HG03135 (cell line): ENCODE measurements around the gene ARHGAP9.
"Not testable (repeated sequence)": the region's sequence is repeated elsewhere in the genome, so short reads cannot be mapped to it uniquely, and the experiment has no call there.

ENCODE experiments used
- ATAC-seq: cut with Tn5 transposase; IDR thresholded peaks from one replicate; pipeline ENCODE4 v1.9.1; 2021; ENCODE audit warnings: mild to moderate bottlenecking, moderate library complexity; ENCODE audit not compliant: unreplicated experiment

ARHGAP9 gene

GRCh38 chr12:57517718-57518117 is 38.1 kb upstream of the ARHGAP9 start:
- not testable (repeated sequence) for ATAC-seq

- no peak for ATAC-seq
Observed at GRCh38 chr12:57517187-57517586, 37.5 kb upstream of the ARHGAP9 start.

GRCh38 chr12:57516617-57517153 is 37.0 kb upstream of the ARHGAP9 start:
- ATAC-seq, result no peak

DNA sequence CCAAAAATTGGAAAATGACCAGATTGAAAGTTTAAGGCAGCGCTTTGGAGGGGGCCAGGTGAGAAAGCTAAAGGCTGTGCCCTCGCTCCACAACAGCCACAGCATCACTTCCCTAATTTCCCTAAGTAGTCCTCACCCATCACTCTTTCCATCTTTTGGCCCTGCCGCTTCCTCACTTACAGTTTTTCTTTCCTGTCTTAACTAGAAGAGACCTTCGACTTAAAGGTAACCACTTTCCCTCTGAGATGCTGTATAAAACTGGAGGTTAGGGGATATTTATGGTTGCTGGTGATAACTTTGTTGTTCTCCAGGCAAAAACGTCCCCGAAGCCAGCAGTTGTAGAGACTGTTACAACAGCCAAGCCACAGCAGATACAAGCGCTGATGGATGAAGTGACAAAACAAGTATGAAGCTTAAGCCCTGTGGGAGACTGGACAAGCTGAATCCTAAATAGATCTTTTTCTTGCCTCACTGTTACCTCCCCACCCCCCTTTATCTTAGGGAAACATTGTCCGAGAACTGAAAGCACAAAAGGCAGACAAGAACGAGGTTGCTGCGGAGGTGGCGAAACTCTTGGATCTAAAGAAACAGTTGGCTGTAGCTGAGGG is 36.4 kb upstream of the ARHGAP9 start:
- ATAC-seq, result no peak

GRCh38 chr12:57515408-57515933 is 35.8 kb upstream of the ARHGAP9 start:
- no peak for ATAC-seq

GRCh38 chr12:57514720-57515407 is 35.2 kb upstream of the ARHGAP9 start:
- ATAC-seq, result no peak

- not testable (repeated sequence) for ATAC-seq
Observed at GRCh38 chr12:57514246-57514645, 34.6 kb upstream of the ARHGAP9 start.

DNA sequence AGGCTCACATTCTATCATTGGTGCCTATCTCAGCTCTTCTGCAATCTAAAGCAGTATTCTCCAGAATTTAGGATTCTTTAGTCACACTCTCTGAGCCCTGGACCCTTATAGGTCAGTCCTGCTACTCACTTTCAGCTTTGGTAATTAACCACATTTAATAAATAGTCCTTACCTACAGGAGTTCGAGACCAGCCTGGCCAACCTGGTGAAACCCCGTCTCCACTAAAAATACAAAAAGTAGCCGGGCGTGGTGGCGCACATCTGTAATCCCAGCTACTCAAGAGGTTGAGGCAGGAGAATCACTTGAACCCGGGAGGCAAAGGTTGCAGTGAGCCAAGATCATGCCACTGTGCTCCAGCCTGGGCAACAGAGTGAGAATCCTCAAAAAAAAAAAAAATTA is 34.0 kb upstream of the ARHGAP9 start:
- not testable (repeated sequence) for ATAC-seq

DNA sequence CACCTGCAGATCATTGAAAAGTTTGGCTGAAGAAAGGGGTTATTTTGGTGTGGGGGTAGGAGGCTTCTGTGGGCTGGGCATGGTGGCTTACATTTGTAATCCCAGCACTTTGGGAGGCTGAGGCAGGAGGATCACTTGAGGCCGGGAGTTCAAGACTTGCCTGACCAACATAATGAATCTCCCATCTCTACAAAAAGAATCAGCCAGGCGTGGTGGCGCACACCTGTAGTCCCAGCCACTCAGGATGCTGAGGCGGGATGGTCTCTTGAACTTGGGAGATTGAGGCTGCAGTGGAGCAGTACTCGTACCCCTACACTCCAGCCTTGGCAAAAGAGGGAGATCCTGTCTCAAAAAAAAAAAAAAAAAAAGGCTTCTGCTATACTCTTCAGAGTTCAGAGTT is 33.6 kb upstream of the ARHGAP9 start:
- ATAC-seq, result no peak

GRCh38 chr12:57512665-57513064 is 33.0 kb upstream of the ARHGAP9 start:
- no peak for ATAC-seq

DNA sequence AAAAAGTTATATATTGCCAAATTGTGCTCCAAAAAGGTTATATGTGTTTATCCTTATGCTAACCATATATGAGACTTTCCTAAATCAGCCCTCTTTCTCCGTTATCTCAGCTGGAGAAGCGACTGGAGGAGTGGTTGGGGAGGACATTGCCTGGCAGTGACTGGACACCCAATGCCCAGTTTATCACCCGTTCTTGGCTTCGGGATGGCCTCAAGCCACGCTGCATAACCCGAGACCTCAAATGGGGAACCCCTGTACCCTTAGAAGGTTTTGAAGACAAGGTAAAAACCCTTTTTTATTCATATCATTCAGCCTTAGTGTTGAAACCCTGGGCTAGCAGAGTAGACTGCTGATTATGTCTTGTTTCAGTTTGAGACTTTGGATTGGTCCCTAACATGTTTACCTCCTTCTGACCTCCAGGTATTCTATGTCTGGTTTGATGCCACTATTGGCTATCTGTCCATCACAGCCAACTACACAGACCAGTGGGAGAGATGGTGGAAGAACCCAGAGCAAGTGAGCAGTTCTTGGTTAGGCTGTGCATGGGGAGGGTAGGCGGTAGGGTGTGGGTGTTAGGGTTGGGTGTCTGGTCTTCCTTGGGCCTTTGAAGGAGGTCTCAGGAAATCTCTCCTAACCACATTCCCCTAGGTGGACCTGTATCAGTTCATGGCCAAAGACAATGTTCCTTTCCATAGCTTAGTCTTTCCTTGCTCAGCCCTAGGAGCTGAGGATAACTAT is 32.1 kb upstream of the ARHGAP9 start:
- ATAC-seq, result no peak

GRCh38 chr12:57511161-57511560 is 31.5 kb upstream of the ARHGAP9 start:
- ATAC-seq, result no peak

GRCh38 chr12:57507796-57508195 is 28.1 kb upstream of the ARHGAP9 start:
- not testable (repeated sequence) for ATAC-seq

DNA sequence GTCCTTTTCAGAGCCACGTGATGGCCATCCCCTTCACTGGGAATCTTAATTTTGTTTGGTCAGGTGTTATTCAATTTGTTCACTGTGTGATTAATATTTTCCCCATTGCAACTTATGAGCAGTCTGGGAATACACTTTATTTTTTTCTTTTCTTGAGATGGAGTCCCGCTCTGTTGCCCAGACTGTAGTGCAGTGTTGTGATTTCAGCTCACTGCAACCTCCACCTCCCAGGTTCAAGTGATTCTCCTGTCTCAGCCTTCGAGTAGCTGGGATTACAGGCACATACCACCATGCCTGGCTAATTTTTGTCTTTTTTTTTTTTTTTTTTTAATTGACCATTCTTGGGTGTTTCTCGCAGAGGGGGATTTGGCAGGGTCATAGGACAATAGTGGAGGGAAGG is 26.9 kb upstream of the ARHGAP9 start:
- not testable (repeated sequence) for ATAC-seq

DNA sequence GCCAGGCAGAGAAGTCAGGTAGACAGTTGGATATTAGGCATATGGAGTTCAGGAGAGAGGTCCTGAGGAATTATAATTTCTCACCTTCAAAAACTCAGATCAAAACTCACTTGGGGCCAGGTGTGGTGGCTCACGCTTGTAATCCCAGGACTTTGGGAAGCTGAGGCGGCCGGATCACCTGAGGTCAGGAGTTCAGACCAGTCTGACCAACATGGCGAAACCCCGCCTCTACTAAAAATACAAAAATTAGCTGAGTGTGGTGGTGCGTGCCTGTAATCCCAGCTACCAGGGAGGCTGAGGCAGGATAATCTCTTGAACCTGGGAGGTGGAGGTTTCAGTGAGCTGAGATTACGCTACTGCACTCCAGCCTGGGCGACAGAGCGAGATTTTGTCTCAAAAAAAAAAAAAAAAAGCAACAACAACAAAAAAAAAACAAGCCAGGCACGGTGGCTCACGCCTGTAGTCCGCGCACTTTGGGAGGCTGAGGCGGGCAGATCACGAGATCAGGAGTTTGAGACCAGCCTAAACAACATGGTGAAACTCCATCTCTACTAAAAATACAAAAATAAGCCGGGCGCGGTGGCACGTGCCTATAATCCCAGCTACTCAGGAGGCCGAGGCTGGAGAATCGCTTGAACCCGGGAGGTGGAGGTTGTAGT is 22.8 kb upstream of the ARHGAP9 start:
- ATAC-seq, result not testable (repeated sequence)

- no peak for ATAC-seq
Observed at GRCh38 chr12:57500213-57500612, 20.5 kb upstream of the ARHGAP9 start.

GRCh38 chr12:57498571-57498970 is 18.9 kb upstream of the ARHGAP9 start:
- ATAC-seq, result no peak

DNA sequence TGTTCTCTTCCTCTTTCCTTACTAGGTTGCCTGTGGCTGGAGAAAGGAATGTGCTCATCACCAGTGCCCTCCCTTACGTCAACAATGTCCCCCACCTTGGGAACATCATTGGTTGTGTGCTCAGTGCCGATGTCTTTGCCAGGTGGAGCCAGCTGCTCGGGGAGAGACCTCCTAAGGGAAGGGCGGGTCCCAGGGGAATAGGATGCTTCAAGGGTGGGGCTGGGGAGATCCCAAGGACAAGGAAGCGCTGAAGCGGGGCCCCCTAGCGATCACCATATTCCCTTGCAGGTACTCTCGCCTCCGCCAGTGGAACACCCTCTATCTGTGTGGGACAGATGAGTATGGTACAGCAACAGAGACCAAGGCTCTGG is 18.5 kb upstream of the ARHGAP9 start:
- no peak for ATAC-seq

GRCh38 chr12:57497223-57498131 is 17.8 kb upstream of the ARHGAP9 start:
- no peak for ATAC-seq

DNA sequence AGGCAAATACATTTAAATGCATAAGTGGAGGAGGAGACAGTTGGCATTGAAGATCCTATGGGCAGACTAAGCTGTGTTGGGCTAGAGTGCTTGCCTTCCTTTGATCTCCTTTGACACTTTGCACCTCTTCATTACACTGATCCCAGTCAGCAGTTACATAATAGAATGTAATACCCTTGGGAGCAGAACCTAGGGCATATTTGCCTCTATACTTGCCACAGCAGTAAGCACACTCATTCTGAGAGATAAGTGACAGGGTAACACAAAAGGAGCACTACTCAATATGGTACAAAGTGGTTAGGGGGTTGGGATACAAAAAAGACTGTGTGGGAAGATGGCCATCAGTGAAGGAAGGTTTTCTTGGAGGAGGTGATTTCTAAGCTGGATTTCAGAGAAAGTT is 17.2 kb upstream of the ARHGAP9 start:
- no peak for ATAC-seq
